GM12892 (cell line): ENCODE data around the gene PPP2R2D.

Experiments used
- POLR2A ChIP-seq: IDR thresholded peaks from 2 replicates; pipeline ENCODE4 v1.6.1; 2011; ENCODE audit warnings: low read depth, low read length, control low read depth
- TAF1 ChIP-seq: IDR thresholded peaks from 2 replicates; pipeline ENCODE4 v1.6.1; 2011; ENCODE audit warnings: low read depth, mild to moderate bottlenecking, control low read depth, low read length, borderline replicate concordance

- TF ChIP-seq POLR2A (no peak), TAF1 (no peak)
These were observed 31.5 kb upstream of the PPP2R2D start for GRCh38 chr10:131869344-131869743.
